Osteoblast (primary cell): Measurements from ENCODE around the gene PLEKHF1. TPM values are rescaled to one million over a fixed set of nuclear protein-coding genes. Genes with fewer than 3 reads are reported as not detected.

ENCODE experiments used
- DNase-seq: peaks from one replicate; pipeline ENCODE4 v3.0.0; 2011; ENCODE audit warnings: low spot score, mixed read lengths; ENCODE audit not compliant: insufficient read length; ENCODE audit errors: missing footprints
- H2AFZ ChIP-seq: 2 replicates; pipeline ENCODE4 v1.6.0; 2011; ENCODE audit warnings: mild to moderate bottlenecking, low read length
- H3K27ac ChIP-seq: 2 replicates; pipeline ENCODE4 v1.5.1; 2011; ENCODE audit warnings: mild to moderate bottlenecking, low read depth, low read length, moderate library complexity
- H3K27me3 ChIP-seq: 2 replicates; pipeline ENCODE4 v1.6.0; 2012; ENCODE audit warnings: mild to moderate bottlenecking, control low read depth, inconsistent platforms, low read length, moderate library complexity; ENCODE audit not compliant: insufficient read depth
- H3K36me3 ChIP-seq: 2 replicates; pipeline ENCODE4 v1.5.1; 2011; ENCODE audit warnings: mild to moderate bottlenecking, low read length, control low read depth, moderate library complexity; ENCODE audit not compliant: insufficient read depth
- H3K4me1 ChIP-seq: 2 replicates; pipeline ENCODE4 v1.5.1; 2011; ENCODE audit warnings: mild to moderate bottlenecking, low read length, control low read depth, moderate library complexity; ENCODE audit not compliant: insufficient read depth
- H3K4me2 ChIP-seq: 2 replicates; pipeline ENCODE4 v1.6.0; 2011; ENCODE audit warnings: mild to moderate bottlenecking, low read length; ENCODE audit not compliant: insufficient read depth
- H3K4me3 ChIP-seq: fragments of 200-600 bp; sonication (generic); 3 replicates; pipeline ENCODE4 v1.5.1; 2012; ENCODE audit warnings: mild to moderate bottlenecking, low read length, inconsistent platforms; ENCODE audit not compliant: insufficient read depth
- H3K79me2 ChIP-seq: 2 replicates; pipeline ENCODE4 v1.6.0; 2012; ENCODE audit warnings: mild to moderate bottlenecking, low read length, control low read depth, inconsistent platforms; ENCODE audit not compliant: insufficient read depth
- H3K9me3 ChIP-seq: 2 replicates; pipeline ENCODE4 v1.5.1; 2011; ENCODE audit warnings: low read depth, low read length, control low read depth
- H4K20me1 ChIP-seq: 2 replicates; pipeline ENCODE4 v1.6.0; 2012; ENCODE audit warnings: mild to moderate bottlenecking, low read length, control low read depth; ENCODE audit not compliant: insufficient read depth
- CTCF ChIP-seq: IDR thresholded peaks from 2 replicates; pipeline ENCODE4 v1.5.1; 2011; ENCODE audit warnings: mild to moderate bottlenecking, low read depth, low read length, moderate library complexity; ENCODE audit errors: extremely low read depth
- total RNA-seq: library from RNA; depleted of rRNA; stranded (reverse); fragments of >200 nt; gene quantifications from 2 replicates; pipeline ENCODE4 v1.2.3, GENCODE V29; 2012

Gene PLEKHF1
- total RNA-seq, 1 donor: 106 TPM

DNA sequence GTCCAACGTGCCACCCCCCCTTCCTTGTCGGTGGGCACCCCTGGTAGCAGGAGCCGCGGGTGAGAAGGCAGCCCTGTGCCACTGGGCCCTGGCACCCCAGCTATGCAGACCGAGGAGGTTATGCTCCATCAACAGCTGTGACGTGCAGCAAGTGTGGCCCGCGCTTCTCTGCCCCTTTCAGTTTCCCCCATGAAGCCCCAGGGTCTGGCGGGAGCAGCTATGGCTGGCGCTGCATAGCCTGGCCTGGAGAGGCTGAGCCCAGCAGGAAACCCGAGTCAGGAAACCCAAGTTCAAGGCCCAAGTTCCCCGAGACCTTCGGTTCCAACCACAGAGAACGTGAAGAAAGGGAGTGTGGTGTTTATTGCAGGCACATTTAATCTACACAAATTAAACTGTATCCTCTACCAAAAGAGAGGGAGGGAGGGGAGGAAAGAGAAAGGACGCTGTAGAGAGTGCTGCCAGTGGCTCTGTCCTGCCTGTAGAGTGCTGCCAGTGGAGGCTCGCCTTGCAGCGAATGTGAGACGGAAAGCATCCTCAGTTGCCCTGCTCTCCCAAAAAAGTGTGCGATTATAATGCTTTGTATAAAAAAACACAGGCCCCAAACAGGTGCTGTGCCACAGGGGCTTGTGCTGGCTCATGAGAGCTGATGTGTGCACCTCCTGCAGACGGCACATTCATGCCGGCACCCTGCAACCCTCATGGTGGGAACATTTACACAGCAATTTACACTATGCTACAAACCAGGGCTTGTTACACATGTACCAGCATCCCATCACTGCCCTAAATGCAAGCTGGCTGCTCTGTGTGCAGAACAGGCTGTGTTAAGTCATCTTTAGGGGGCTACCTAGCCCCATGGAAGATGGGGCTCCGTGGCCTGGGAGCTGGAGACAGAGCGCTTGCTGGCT, 42.8 kb upstream of the PLEKHF1 start:
- no peak for DNase-seq
- Histone ChIP-seq H3K36me3 (no peaks in the 10 kb centered on the region), H3K9me3 (no peaks in the 10 kb centered on the region), H3K4me3 (no peak overlapping the region), H3K79me2 (no peaks in the 10 kb centered on the region), H3K27me3 (no peaks in the 10 kb centered on the region), H2AFZ (no peak overlapping the region), H3K4me1 (no peaks in the 10 kb centered on the region), H3K4me2 (no peak overlapping the region), H4K20me1 (no peaks in the 10 kb centered on the region), H3K27ac (no peak overlapping the region)
- no peak for TF ChIP-seq CTCF

- Histone ChIP-seq H3K9me3 (no peaks in the 10 kb centered on the region), H2AFZ (no peak overlapping the region), H3K4me2 (no peak overlapping the region), H3K36me3 (no peaks in the 10 kb centered on the region), H4K20me1 (no peaks in the 10 kb centered on the region), H3K27me3 (no peaks in the 10 kb centered on the region), H3K27ac (no peak overlapping the region), H3K4me3 (no peak overlapping the region), H3K79me2 (no peaks in the 10 kb centered on the region), H3K4me1 (no peaks in the 10 kb centered on the region)
- no peak for DNase-seq
- TF ChIP-seq CTCF: no peak
Observed at GRCh38 chr19:29623726-29624488, 41.4 kb upstream of the PLEKHF1 start.

DNA sequence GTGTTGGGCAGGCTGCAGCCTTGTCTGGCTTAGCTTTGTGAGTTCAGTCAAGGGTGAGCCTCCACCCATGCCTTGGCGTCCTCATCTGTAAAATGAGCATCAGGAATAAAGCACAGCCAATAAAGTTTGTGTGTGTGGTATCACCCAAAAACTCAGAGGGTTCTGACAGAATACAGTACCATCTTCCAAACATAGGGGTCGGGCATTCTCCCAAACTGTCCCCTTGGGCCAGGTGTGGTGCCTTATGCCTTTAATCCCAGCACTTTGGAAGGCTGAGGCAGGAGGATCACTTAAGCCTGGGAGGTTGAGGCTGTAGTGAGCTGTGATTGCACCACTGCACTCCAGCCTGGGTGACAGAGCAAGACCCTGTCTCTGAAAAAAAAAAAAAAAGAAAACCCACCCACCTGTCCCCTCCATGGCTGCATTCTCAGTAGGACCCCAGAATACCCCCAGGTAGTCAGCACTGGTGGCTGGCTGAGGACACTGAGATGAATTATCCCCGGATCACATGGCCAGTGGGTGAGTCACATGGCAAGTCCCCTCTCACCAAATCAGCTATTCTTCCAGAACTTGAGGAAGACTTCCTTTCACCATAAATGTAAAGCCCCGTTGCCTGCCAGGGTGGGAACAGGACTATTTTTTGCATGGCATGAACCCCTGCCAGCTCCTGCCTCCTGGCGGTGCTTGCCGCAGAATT, 40.6 kb upstream of the PLEKHF1 start:
- no peak for DNase-seq
- Histone ChIP-seq H2AFZ (peak overlapping the region; percentile 35), H3K79me2 (no peaks in the 10 kb centered on the region)

More for the DNA sequence above, 40.6 kb upstream of the PLEKHF1 start:
- no peak overlapping the region for H3K4me3 ChIP-seq
- no peak overlapping the region for H3K4me2 ChIP-seq
- no peak overlapping the region for H3K27ac ChIP-seq
- H4K20me1 ChIP-seq: no peaks in the 10 kb centered on the region
- no peaks in the 10 kb centered on the region for H3K36me3 ChIP-seq
- H3K27me3 ChIP-seq: no peaks in the 10 kb centered on the region
- H3K4me1 ChIP-seq: no peaks in the 10 kb centered on the region
- no peak for TF ChIP-seq CTCF
- H3K9me3 ChIP-seq: no peaks in the 10 kb centered on the region
